Suppressor macrophage (primary cell): ENCODE measurements around the gene CSF1R.

ENCODE experiments used
- DNase-seq, 4 experiments: peaks; one replicate each; pipeline ENCODE4 v3.0.0-alpha.2; 2020 to 2022

The CSF1R gene

GRCh38 chr5:150103678-150104549 lies 17.6 kb upstream of the CSF1R start:
- DNase-seq, result no peak

GRCh38 chr5:150101023-150101422 lies 14.7 kb upstream of the CSF1R start:
- no peak for DNase-seq

DNA sequence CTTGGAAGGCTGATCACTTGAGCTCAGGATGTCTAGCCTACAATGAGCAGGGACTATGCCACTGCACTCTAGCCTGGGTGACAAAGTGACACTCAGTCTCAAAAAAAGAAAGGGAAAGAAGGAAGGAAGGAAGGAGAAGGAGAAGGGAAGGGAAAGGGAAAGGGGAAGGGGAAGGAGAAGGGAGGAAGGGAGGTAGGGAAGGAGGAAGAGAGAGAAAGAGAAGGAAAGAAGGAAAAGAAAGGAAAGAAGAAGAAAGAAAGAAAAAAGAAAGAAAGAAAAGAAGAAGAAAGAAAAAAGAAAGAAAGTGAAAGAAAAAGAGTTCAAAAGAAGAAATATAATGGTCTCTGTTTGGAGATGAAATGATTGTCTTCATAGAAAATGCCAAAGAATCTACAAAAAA lies 10.8 kb upstream of the CSF1R start:
- DNase-seq, result no peak

- no peak for DNase-seq
Observed at GRCh38 chr5:150092159-150092787, 5.9 kb upstream of the CSF1R start.

DNA sequence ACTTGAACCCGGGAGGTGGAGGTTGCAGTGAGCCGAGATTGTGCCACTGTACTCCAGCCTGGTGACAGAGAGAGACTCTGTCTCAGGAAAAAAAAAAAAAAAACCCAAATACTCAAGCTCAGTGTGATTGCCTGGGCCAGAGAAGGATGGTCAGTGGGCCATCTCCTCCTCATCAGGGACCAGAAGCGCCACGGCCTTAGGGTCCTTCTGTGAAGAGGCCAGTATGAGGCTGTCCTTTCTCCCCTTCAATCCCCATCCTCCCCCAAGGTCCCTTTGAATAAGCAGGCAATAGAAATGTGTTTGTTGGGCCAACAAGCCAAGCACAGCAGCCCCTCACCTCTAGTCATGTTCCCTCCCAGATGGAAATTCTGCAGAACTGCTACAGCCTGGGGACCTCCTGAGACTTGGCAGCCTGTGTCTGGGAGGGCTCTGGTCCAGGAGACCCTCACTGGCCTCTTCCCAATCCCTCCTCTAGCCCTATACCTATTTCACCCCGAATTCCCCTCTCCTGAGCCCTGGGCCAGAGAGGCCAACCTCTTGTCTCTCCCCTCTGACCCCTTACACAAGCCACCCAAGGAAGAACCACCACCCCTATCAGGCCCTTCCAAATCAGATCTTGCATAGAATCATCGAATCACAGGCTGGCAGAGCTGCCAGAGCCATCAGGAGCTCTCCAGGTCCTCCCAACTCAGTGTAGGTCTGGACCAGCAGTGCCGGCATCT lies 1.0 kb downstream of the CSF1R start:
- DNase-seq, result peak in 2 of 4 experiments; percentile 5 to 29

DNA sequence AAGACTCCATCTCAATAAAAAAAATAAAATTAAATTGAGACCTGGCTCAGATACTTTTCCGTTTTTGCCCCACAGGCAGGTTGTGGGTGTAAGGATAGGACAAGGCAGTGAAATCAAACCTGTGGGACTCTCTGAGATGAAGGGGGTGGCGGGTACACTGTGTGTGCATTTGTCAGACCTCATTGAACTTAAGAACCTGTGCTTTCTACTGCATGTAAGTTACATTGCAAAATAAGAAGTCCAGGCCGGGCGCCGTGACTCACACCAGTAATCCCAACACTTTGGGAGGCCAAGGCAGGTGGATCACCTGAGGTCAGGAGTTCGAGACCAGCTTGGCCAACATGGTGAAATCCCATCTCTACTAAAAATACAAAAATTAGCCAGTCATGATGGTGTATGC lies 1.6 kb downstream of the CSF1R start:
- DNase-seq, result peak in 2 of 4 experiments; percentile 34 to 37

- DNase-seq, result peak in 3 of 4 experiments; percentile 54 to 67 (median 59)
Observed at GRCh38 chr5:150082889-150083288, 3.5 kb downstream of the CSF1R start.

- DNase-seq, result peak in 2 of 4 experiments; percentile 37 to 39
Observed at GRCh38 chr5:150082374-150082773, 4.0 kb downstream of the CSF1R start.

DNA sequence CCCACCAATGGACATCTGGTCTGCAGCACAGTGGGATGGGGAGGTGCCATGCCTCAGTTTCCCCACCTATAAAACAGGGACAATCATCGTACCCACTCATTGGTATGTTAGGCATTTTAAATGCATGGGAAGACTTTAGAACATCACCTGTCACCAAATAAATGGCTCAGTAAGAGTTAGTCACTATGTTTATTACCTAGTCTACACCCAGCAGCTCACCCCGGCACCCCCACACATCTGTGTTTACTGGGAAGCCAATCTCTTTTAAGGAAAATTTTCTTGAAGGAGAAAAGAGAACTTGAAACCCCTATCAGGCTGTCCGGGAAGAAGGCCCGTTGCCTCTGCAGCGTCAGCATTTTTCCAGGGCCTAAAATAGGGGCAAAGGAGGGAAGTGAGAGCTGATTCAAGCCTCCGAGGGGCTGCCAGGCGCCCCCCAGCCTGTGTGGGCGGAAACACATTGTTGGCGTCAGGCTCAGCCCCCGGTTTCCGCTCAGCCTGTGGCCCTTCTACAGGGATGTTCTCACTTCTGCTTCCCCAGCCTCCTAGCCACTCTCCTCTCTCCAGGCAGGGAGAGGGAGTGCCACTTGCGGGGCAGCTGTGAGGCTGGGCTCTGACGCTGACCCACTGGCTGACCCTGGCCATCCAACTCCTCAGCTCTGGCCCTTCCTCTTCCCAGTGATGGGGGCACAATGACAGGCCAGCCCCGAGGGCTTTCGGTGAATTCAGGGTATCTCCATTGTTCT lies 4.6 kb downstream of the CSF1R start:
- peak; percentile 98 to 99 (median 98) for DNase-seq

- DNase-seq, result no peak
Observed at GRCh38 chr5:150080696-150081435, 5.5 kb downstream of the CSF1R start.

GRCh38 chr5:150079909-150080461 lies 6.4 kb downstream of the CSF1R start:
- DNase-seq, result no peak

GRCh38 chr5:150078802-150079689 lies 7.3 kb downstream of the CSF1R start:
- DNase-seq, result no peak

- no peak for DNase-seq
Observed at GRCh38 chr5:150077996-150078801, 8.2 kb downstream of the CSF1R start.

- no peak for DNase-seq
Observed at GRCh38 chr5:150077060-150077459, 9.3 kb downstream of the CSF1R start.

GRCh38 chr5:150075806-150076205 lies 10.5 kb downstream of the CSF1R start:
- peak in 1 of 4 experiments; percentile 1 for DNase-seq

- no peak for DNase-seq
Observed at GRCh38 chr5:150075233-150075632, 11.1 kb downstream of the CSF1R start.

DNA sequence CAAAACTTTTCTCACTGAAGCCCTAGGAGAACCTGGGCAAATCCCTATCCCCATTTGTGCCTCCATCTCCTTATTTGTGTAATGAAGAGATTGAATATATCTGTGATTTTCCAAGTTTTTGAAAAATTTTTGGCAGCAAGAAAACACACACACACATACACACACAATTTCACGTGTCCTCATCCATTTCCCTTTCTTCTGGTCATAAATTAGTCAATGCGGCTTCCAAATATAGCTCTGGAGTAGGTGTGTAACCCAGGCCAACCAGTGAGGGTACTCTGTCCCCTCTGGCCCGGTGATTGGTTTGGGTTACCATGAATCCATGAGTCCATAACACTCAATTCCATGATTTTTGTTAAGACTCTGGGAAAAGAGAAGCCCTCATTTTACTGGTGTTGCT lies 12.7 kb downstream of the CSF1R start:
- DNase-seq, result peak in 1 of 4 experiments; percentile 1

DNA sequence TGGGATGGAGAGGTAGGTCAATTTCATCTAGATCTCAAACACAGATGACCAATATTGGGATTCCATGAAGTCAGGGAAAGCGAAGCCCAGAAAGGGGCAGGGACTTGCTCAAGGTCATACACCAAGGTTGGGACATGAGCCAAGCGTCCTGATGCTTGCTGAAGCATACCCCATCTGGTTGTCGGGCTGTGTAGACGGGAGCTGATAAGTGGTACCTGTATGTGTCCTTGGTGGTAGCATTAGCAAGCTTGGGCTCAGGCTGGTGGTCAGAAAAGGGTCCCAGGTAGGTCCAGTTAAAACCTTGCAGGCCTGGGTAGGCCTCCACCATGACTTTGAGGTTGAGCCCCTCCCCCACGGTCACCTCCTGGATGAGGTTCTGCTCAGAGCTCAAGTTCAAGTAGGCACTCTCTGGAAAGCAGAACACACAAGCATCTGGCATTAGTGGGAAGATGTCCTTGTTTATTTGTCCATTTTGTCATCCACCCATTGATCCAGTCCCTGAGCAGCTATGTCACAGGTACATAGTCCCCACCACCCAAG lies 13.2 kb downstream of the CSF1R start:
- DNase-seq, result peak in 1 of 4 experiments; percentile 5

DNA sequence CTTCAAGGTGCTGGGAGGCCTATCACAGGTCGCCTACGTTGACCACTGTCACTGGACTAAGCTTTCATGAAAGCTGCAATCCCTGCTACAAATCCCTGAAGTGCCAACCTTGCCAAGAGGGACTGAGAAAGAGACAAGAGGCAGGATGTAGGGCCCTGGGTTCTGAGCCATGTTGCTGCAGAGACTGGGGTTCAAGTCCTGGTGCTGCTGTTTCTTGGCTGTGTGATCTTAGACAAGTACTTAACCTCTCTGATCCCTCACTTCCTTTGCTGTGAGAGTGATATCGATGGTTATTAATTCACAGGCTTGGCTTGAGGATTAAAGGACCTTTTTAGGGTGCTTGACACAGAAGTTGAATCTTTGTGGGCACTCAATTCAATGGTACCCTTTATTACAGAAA lies 15.5 kb downstream of the CSF1R start:
- DNase-seq, result peak in 1 of 4 experiments; percentile 1
